ENCODE data around the gene PRAMEF26.
"Not testable (repeated sequence)": the region's sequence is repeated elsewhere in the genome, so short reads cannot be mapped to it uniquely, and the experiment has no call there.

PRAMEF26 gene

GRCh38 chr1:13155909-13156308 is at the start of gene PRAMEF26:
PRAMEF26 (minus strand) TSS chr1:13156009; CDS start chr1:13153095, 2,914 bp downstream.
- not testable (repeated sequence) for DNase-seq

- not testable (repeated sequence) for DNase-seq
These were observed 45.5 kb upstream of the PRAMEF26 start, which contains the start of gene PRAMEF13 for GRCh38 chr1:13201309-13201708. PRAMEF13 (minus strand) TSS chr1:13201409; CDS start chr1:13199589, 1,820 bp downstream.

DNA sequence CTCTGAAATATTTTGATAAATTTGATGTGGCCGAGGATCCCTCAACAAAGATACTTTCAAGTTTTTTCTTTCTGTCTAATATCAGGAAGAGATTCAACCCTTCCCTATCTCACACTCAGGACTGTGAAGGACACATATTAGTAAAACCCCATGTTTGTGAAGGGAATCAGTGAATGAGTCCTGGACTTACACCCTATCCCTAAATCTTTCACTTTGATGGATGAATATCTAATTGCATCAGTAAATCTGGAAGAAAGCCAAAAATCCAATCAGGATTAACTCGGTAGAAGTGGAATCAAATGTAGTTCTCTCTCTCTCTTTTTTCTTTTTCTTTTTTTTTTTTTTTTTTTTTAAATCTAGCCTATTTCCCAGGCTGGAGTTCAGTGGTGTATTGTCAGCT is 15.7 kb upstream of the PRAMEF26 start, which contains the start of gene PRAMEF9:
Gene PRAMEF9 (plus strand): TSS at position 301 of the 400 bp plus-strand sequence. CDS start 3,433 bp downstream, outside the sequence.
- DNase-seq = not testable (repeated sequence)

DNA sequence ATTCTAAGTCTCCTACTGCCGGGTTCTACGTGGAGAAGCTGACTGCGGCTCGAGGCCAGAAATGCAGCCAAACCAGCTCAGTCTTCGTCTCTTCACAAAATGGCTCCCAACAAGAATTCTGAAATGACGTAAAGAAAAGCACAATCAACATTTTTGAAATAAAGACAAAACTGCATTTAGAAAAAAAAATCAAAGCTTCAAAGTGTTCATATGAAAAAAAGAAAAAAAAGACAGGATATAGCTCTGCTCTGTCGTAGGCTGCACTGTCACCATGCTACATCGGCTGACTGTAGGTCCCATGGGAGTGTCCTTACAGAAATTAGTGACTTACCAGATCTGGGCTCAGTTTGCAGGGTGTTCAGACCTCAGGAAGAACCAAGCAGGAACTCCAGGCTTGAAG is 9.7 kb upstream of the PRAMEF26 start, which contains the start of gene HNRNPCL4:
Gene HNRNPCL4 (minus strand): TSS at position 101 of the 400 bp plus-strand sequence. CDS start 164 bp downstream, outside the sequence.
- DNase-seq = not testable (repeated sequence)

DNA sequence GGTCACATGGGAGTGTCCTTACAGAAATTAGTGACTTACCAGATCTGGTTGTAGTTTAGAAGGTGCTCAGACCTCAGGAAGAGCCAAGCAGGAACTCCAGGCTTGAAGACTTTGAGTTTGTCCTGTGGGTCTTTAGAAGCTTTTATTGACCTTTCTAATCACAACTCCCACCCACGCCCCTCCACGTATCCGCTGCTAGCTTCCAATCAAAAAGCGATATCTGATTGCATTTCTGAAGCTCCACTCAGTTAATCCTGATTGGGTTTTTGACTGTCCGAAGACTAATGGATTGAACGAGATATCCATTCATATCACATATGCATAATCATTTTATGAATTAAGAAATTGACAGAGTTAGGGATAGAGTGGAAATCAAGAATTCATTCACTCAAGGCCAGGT is 39.1 kb downstream of the PRAMEF26 start, which contains the start of gene HNRNPCL2:
Gene HNRNPCL2 (minus strand): TSS at position 101 of the 400 bp plus-strand sequence. CDS start 454 bp downstream, outside the sequence.
- DNase-seq = not testable (repeated sequence)

All from EL (cell line).